ENCODE data around the gene NRG2.

DNA sequence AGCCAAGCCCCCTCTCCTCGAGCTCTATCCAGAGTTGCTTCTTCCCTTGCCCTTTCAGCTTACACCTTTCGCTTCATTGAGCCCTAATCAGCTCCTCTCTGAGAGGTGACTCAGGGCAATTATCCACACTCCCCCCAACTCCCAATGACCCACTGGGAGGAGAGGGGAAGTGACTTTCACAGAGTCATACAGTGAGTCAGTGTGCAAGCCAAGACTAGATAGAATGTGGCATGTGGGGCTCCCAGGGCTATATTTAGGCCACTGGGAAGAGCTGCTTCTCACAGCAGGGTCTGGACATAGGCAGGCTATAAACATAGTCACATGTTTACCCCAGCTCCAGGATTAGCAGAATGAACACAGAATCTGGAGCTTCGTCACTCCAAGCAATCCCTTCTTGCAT, 57.4 kb downstream of the NRG2 start:
- TF ChIP-seq, protein P1, sequence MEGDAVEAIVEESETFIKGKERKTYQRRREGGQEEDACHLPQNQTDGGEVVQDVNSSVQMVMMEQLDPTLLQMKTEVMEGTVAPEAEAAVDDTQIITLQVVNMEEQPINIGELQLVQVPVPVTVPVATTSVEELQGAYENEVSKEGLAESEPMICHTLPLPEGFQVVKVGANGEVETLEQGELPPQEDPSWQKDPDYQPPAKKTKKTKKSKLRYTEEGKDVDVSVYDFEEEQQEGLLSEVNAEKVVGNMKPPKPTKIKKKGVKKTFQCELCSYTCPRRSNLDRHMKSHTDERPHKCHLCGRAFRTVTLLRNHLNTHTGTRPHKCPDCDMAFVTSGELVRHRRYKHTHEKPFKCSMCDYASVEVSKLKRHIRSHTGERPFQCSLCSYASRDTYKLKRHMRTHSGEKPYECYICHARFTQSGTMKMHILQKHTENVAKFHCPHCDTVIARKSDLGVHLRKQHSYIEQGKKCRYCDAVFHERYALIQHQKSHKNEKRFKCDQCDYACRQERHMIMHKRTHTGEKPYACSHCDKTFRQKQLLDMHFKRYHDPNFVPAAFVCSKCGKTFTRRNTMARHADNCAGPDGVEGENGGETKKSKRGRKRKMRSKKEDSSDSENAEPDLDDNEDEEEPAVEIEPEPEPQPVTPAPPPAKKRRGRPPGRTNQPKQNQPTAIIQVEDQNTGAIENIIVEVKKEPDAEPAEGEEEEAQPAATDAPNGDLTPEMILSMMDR (IDR thresholded peaks at IDR 0.05): no peak
- TF ChIP-seq ZFX (IDR thresholded peaks at IDR 0.05; ENCODE audit: borderline replicate concordance): no peak

All from 22Rv1 (cell line).